GM21619 (cell line): ENCODE measurements around the gene C12orf75.
"Not testable (repeated sequence)": the region's sequence is repeated elsewhere in the genome, so short reads cannot be mapped to it uniquely, and the experiment has no call there.

ENCODE experiments used
- ATAC-seq: cut with Tn5 transposase; IDR thresholded peaks from one replicate; pipeline ENCODE4 v1.9.1; 2021; ENCODE audit not compliant: unreplicated experiment

Gene C12orf75

DNA sequence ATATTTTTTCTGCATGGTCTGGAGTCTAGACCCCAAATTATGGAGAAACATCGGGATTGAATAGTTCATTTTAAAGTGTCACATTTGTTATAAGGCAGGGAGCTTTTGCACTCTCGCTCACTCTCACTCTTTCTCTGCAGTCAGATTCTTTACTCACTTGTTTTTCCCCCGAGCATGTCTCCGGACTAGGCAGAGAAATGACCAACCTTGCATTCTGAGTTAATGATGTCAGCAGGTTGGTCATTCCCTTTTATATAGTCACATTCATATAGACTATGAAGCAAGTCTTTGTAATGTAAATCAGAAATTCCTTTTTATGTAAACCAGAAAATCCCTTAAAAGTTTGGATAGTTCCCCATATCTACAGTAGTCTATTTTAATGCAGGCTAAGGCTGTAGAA lies 4.1 kb downstream of the C12orf75 start:
- no peak for ATAC-seq

DNA sequence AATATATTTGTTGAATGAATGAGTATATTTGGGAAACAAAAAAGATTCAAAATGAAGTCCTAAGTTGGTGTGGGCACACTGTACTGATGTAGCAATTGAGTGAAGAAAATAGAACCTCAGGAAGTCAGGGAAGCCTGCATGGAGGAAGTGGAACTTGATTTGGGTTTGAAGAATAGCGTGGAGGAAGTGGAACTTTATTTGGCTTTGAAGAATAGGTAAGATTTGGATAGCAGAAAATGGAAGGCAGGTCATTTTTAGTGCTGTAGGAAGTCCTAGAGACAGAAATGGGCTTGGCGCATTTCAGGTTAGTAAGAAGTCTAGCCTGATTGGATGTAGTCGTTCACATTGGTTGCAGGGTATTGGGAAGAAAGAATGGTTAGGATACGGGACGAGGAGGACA lies 5.4 kb downstream of the C12orf75 start:
- ATAC-seq = no peak

DNA sequence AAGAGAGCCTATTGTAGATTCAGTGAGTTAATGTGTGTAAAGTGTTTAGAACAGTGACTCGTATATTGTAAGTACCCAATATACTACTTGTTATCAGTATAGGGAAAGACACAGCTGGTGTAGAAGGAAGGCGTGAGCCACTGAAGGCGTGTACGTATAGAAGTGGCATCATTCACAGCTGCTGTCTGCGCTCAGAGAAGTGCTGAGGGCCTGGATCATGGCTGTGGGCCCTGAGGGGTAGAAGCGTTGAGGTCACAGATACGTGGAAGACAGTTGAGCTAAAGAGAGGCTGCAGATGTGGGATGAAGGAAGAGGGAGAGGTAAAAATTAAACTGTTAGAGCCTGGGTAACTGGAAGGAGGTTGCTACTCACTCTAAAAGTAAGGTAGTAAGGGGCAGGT lies 5.9 kb downstream of the C12orf75 start:
- no peak for ATAC-seq

DNA sequence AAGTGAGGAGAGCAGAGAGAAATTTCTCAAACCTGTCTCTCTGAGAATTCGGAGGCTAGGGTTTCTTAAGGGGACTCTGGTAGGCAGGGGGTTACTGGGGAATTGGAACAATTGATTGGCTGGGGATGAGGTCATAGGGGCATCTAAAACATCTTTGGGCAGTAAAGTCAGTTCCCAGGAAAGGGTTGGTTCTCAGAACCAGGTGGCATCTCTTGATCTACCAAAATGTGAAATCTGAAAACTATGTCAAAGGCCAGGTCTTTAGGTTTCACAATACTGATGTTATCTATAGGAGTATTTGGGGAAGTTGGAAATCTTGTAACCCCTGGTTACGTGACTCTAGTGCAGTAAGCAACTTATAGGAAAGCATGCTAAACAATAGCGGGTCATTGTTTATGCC lies 6.9 kb downstream of the C12orf75 start:
- no peak for ATAC-seq

DNA sequence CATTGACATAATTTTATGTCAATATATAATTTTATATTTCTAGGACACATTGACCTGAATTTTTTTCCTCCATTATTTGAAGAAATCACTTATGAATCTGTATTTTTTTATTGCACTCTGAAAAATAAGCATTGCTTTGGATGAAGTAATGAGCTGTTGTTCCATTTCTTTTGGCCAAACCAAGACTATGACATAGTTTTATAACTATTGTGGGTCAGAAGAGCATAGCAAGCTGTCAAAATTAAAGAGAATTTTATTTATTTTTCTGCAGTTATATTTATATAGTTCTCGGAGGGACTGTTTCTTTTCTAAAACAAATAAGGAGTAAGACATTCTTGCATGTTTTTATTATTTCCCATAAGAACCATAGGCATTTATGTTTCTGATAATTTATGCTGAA lies 8.5 kb downstream of the C12orf75 start:
- ATAC-seq = no peak

DNA sequence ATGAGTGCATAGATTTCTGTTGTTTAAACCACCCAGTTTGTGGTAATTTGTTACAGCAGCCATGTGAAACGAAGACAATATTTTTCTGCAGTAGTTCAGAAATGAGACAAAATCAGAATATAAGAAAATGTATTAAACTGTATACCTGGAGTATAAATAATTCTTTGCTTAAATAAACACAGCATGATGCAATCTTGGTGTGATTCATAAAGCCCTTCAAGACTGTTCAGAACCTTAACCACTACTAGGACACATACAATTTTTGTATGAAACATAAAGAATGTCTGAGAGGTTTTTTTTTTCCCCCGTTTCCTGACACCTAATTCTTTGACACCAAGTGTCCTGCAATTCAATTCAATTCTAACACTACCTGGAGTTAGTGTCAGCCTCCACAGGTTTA lies 10.5 kb downstream of the C12orf75 start:
- ATAC-seq = no peak

DNA sequence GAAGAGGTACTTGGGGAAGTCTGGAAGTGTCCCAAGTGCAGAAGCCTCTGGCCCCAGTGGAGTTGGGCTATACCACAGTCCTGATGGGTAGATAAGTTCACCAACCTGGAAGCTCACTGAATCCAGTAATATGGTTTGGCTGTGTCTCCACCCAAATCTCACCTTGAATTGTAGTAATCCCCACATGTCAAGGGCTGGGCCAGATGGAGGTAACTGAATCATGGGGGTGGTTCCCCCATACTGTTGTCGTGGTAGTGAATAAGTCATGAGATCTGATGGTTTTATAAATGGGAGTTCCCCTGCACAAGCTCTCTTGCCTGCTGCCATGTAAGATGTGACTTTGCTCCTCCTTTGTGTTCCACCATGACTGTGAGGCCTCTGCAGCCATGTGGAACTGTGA lies 11.1 kb downstream of the C12orf75 start:
- ATAC-seq = not testable (repeated sequence)

DNA sequence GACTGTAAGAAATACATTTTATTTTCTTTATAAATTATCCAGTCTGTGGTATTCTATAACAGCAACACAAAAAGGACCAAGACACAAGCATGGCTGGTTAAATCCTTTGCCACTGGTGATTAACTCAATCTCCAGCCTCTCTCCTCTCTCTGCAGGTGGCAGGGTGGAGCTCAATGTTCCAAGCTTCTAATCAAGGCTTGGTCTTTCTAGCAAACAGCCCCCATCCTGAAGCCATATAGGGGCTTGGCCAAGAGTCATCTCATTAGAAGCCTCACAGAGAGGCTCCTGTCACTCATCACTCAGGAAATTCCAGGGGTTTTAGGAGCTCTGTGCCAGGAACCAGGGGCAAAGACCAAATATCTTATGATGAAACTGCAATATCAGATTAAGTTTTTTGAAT lies 12.0 kb downstream of the C12orf75 start:
- ATAC-seq = no peak

DNA sequence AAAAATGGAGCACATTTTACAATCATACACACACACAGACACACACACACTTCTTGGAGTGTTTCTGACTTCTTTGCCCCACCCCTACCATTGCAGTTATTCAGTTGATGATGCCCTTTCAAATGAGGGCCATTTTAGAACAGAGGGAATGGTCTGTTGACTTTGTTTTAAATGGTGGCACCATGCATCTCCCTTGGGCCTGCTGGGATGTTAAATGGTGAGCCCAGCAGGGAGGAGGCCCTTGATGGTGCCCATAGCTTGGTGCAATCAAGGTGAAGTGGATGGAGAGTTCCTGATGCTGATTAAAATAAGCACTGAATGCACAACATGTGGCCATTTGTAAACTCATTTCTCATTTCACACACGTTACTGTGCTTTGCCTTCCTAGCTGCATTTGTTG lies 13.3 kb downstream of the C12orf75 start:
- no peak for ATAC-seq

DNA sequence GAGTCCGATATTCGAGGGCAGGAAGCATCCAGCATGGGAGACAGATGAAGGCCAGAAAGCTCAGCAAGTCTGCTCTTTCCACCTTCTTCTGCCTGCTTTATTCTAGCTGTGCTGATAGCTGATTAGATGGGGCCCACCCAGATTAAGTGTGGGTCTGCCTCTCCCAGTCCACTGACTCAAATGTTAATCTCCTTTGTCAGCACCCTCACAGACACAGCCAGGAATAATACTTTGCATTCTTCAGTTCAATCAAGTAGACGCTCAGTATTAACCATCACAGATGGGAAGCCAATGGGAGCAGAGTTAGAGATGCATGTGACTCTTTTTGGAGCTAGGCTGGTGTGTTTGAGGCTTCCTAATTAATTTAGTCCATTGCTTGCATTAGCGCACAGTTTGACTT lies 17.0 kb downstream of the C12orf75 start:
- ATAC-seq = no peak

DNA sequence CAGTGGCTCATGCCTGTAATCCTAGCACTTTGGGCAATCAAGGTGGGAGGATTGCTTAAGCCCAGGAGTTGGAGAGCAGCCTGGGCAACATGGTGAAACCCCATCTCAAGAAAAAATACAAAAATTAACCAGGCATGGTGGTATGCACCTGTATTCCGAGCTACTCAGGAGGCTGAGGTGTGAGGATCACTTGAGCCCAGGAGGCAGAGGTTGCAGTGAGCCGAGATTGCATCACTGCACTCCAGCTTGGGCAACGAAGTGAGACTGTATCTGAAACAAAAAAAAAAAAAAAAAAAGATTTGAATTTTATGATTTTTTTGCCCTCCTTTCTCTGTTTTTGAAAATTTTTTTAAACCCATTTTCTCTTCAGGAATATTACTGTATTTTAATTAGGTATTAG lies 17.7 kb downstream of the C12orf75 start:
- ATAC-seq = no peak

DNA sequence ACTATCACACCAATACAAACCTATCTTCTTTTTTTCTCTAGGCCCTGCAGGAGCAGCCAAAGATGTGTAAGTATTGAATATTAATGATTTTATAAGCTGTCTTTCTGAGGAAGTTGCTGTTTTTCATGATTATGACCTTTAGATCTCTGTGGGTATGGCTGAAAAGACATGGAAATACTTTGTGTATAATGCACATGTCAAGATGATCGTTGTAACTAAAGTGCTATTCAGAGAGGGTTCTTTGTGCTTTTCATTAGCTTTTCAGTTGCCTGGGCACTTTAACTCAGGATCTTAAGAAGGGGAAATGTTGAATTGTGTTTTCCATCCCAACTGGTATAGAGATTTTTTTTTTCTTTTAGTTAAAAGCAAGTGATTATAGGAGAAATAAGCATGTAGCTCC lies 18.1 kb downstream of the C12orf75 start:
- no peak for ATAC-seq

DNA sequence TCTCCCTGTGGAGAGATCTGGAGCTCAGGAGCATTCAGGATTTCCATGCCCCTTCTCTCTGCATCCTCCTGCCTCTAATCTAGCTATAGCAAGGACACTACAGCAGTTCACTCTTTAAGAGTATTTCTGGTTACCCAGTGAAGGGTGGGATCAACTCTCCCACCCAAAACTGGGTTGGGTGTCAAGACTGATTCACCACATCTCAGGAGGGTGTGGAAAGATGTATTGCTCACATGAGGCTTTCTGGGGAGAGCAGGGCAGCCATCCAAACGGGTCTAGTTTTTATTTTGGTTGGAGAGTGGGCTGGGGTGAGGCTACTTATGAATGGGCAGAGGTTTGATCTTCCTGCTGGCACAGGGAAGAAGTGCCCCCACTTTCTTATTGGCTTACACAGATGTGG lies 18.6 kb downstream of the C12orf75 start:
- ATAC-seq = no peak

DNA sequence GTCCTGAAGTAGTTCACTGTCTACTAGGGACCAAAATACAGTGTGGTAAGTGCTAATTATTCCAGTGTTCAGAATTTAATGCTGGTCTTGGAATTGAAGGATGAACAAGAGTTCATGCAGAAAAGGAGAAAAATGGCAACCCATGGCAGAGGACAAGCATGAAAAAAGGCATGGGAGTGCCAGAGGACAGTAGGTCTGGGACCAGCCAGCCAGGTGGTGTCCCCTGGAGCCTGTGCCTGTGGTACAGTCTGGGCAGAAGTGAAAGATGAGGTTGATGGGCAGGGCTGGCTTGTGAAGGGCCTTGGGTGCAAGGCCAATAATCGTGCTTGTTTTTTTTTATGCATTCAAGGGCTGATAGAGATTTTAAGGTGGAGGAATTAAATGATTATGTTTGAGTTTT lies 21.0 kb downstream of the C12orf75 start:
- ATAC-seq = peak; percentile 58

DNA sequence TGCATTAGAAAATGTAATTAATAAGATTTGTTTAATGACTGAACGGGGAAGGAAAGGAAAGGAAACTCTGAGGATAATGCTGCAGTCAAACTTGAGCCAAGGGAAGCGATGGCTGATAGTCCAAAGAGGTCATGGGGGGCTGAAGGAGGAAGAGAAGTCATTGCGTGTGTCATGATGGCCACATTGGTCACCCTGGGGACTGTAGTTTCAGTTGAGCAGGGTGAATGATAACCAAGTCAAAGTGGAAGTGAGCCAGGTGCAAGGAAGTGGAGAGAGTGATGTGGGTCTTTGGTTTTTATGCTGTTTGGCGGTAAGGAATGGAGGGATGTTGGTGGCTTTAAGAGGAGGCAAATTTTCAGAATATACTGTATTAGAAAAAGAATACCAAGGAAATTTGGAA lies 21.6 kb downstream of the C12orf75 start:
- ATAC-seq = peak; percentile 86

DNA sequence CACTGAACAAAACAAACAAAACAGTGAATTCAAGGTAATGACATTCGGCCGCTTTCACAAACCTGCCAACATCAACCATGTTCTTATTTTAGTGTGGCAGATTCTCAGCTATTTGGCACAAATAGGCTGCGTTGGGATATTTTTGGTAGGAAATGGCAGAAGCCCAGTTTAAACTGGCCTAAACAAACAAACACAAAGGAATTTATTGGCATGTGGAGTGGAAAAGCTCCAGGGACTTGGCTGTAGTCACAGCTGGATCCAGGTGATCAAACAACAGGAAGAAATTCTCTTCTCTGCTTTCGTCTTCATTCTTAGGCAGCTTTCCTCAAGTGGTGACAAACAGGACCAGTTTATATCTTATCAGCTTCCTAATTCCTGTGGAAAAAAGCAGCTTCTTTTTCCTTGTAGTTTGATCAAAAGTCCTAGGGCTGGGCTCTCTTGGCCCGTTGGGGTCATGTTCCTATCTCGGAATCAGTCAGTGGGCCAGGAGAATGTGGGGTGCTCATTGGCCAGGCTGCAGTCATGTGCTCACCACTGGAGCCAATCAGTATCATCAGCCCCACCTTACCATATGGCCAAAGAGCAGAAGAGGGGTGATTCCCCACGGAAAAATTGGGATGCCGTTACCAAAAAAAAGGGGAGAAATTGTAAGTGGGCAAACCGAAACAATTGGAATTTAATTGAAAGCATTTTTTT lies 22.6 kb downstream of the C12orf75 start:
- ATAC-seq = no peak

DNA sequence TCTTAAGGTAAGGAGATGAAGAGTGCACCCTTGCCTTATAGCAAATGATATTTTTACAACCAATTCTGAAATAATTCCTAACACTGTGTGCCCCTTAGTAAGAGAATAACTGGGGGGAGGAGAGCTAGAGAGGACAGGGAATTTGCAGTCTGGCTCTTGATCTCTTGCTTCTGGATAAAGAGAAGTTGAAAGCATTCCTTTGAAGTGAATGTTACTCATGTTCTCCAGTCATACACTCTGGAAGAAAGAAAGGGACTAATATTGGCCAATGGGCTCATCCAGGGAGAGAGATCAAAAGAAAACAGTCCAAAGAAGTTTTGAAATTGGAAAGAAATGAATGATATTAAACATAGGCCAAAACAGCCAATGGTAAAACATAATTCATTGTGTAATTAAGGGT lies 25.3 kb downstream of the C12orf75 start:
- no peak for ATAC-seq

DNA sequence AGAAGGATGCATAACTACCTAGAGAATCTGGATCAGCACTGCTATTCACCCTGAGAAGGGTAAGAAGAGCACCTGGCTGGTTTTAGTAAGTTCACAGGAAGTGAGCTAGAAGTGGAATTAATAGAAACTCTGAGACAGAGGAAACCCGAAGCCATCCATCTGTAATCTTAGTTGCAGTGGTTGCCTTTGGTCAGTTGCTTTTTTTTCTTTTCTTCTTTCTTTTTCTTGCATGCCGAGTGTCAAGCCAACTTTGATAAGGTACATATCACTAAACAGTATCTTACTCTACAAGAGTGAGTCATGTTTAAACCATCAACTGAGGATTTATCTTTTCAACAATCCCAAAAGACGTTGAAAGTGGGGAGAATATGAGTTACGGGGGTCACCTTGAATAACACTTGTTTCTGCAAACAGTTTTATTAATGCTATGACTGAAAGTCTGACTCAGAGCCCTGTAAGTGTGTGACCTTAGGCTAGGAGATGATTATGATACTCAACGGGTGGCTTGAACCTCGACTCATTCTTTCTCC lies 26.7 kb downstream of the C12orf75 start:
- peak; percentile 82 for ATAC-seq

DNA sequence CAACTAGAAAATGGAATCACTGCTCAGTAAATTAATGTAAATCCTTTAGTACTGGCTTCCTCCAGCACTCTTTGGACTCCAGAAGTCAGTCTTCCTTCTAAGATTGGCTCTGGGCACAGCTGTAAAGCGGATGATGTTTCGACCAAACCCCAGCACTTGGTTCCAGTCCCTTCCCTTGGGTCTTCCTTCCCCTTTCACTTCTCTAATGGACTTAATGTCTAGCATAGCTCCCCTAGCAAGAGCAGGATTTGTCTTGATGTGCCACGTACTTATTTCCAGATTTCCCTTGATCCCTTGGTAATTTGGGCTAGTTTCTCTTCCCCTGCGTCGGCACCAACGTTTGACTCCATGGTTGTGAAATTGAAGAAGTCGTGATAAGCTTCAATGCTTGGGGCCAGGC lies 28.3 kb downstream of the C12orf75 start:
- ATAC-seq = peak; percentile 49

DNA sequence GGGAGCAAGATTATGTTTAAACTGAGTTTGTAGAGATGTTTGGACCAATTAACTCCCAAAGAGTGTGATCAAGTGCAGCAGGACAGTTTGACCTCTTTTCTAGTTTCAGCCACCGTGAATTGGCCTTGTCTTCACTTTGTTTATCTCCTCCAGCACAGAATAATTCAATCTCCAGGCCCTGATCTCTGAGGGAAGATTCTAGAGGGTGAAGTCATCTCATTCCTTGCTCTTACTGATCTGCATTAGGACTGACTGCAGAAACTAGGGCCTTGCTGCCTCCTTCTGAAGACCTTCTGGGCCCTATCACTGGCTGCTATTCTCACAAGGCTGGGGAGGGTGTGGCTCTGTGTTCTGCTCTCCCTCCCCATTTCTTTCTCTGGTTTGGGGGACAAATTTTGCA lies 29.4 kb downstream of the C12orf75 start:
- ATAC-seq = no peak

DNA sequence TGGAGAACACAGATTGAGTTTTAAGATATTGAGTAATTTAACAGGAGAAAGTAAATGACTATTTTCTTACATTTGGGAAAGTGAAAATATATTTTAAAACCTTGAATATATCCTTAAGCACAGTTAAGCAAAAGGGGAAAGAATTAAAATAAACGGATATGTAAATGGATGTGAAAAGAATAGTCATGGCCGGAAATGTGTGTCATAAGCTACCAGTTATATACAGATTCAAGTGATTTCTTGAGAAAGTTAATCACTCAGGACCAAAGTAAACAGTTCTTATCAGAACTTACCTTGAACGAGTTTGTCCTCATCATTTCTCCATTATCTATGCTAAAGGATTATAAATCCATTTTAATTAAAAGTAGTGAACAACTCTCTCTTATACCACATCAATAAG lies 33.4 kb downstream of the C12orf75 start:
- ATAC-seq = no peak

DNA sequence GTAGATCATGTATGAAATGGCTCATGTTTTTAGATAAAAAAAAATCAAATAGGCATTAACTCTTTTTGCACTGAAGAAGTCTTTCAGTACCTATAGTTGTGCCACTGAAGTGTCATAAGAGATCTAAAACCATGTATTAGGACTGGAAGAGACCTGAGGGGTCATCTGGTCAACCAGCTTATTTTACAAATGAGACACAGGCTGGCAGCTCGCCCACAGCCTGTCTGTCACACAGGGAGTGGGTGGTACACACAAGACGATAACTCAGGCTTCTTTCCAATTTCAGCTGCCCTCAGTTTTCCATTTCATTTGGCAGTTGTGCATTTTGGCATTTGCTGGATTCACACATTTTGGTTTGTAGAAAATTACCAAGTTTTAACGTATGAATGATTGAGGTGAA lies 34.7 kb downstream of the C12orf75 start:
- no peak for ATAC-seq

DNA sequence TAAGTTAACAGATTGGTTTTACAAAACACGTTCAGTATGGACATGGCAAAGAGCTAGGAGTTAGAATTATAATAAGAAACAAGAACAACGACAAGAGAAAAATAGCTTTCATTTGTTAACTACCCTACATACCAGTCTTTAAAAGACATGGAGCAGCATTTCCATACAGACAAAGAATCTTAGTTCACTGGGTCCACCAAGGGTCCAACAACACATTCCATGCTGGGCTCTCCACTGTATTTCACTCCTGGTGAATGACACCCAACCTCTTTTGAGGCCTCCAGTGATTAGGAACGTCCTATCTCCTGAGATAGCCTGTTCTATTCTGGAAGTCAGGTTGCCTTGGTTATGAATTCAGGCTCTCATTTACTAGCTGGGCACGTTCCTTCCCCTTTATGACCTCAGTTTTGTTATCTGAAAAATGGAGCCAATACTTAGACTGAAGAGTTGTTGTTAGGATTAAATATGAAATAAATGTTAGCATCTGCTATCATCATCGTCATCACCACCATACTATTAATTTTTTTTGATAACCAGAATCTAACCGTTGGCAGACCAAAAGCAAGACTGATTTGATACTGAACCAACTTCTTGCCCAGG lies 37.7 kb downstream of the C12orf75 start:
- no peak for ATAC-seq
